Keratinocyte (primary cell): ENCODE results near the gene SMAD3. TPM values are rescaled to one million over a fixed set of nuclear protein-coding genes. Genes with fewer than 3 reads are reported as not detected.

Experiments
- DNase-seq: peaks from one replicate; pipeline ENCODE4 v3.0.0-alpha.2; 2011; ENCODE audit warnings: low read depth, missing footprints, low spot score
- FAIRE-seq: peaks from 2 replicates; lab custom pipeline; 2011; peaks lifted over from hg19 to GRCh38; lab: Jason Lieb, UNC
- H2AFZ ChIP-seq: 2 replicates; pipeline ENCODE4 v1.6.0; 2012; ENCODE audit warnings: low read length, control low read depth, inconsistent platforms; ENCODE audit not compliant: control insufficient read depth
- H3K27ac ChIP-seq: 2 replicates; pipeline ENCODE4 v1.5.1; 2011; ENCODE audit warnings: low read length; ENCODE audit not compliant: control insufficient read depth, insufficient read depth
- H3K27me3 ChIP-seq: 3 replicates; pipeline ENCODE4 v1.6.0; 2011; ENCODE audit warnings: low read length; ENCODE audit not compliant: control insufficient read depth, insufficient read depth; ENCODE audit errors: extremely low read depth
- H3K36me3 ChIP-seq, 2 experiments: 2 replicates in 1 of 2; 3 replicates in 1 of 2; pipeline ENCODE4 v1.5.1; 2011; ENCODE audit warnings: low read length in 2 of 2, mild to moderate bottlenecking in 1 of 2; ENCODE audit not compliant: control insufficient read depth in 2 of 2, insufficient read depth in 2 of 2; ENCODE audit errors: extremely low read depth in 1 of 2
- H3K4me1 ChIP-seq: 3 replicates; pipeline ENCODE4 v1.5.1; 2011; ENCODE audit warnings: low read length; ENCODE audit not compliant: control insufficient read depth, insufficient read depth; ENCODE audit errors: extremely low read depth
- H3K4me2 ChIP-seq: 3 replicates; pipeline ENCODE4 v1.6.0; 2011; ENCODE audit warnings: low read depth, low read length; ENCODE audit not compliant: control insufficient read depth, insufficient read depth; ENCODE audit errors: extremely low read depth
- H3K4me3 ChIP-seq, 3 experiments: fragments of 200-600 bp in 1 of 3; sonication (generic) in 1 of 3; 2 replicates in 2 of 3; 3 replicates in 1 of 3; pipeline ENCODE4 v1.5.1; 2011 to 2016; ENCODE audit warnings: low read length in 3 of 3, mild to moderate bottlenecking in 3 of 3, control low read depth in 2 of 3, inconsistent platforms in 1 of 3, low read depth in 1 of 3, mixed read lengths in 1 of 3, mixed run types in 1 of 3, moderate library complexity in 1 of 3; ENCODE audit not compliant: control insufficient read depth in 2 of 3, insufficient read depth in 2 of 3; ENCODE audit errors: extremely low read depth in 1 of 3
- H3K79me2 ChIP-seq: 2 replicates; pipeline ENCODE4 v1.6.0; 2012; ENCODE audit warnings: low read length; ENCODE audit not compliant: control insufficient read depth, insufficient read depth
- H3K9ac ChIP-seq: 3 replicates; pipeline ENCODE4 v1.6.0; 2011; ENCODE audit warnings: low read length; ENCODE audit not compliant: control insufficient read depth, insufficient read depth; ENCODE audit errors: extremely low read depth
- H3K9me1 ChIP-seq: 3 replicates; pipeline ENCODE4 v1.6.0; 2011; ENCODE audit warnings: low read length; ENCODE audit not compliant: control insufficient read depth, insufficient read depth; ENCODE audit errors: extremely low read depth
- H3K9me3 ChIP-seq: 2 replicates; pipeline ENCODE4 v1.5.1; 2012; ENCODE audit warnings: low read depth, low read length; ENCODE audit not compliant: control insufficient read depth
- H4K20me1 ChIP-seq: 3 replicates; pipeline ENCODE4 v1.6.0; 2011; ENCODE audit warnings: low read length; ENCODE audit not compliant: control insufficient read depth, insufficient read depth; ENCODE audit errors: extremely low read depth
- CTCF ChIP-seq, 3 experiments: IDR thresholded peaks in 1 of 3; conservative IDR thresholded peaks in 1 of 3; optimal IDR thresholded peaks in 1 of 3; 2 replicates in 2 of 3; 3 replicates in 1 of 3; pipeline versions ENCODE3 to v1.5.1; 2011; ENCODE audit warnings: low read length in 3 of 3, mild to moderate bottlenecking in 3 of 3, moderate library complexity in 2 of 3, control low read depth in 1 of 3, inconsistent platforms in 1 of 3; ENCODE audit not compliant: insufficient read depth in 2 of 3; ENCODE audit errors: extremely low read depth in 1 of 3
- EZH2 ChIP-seq: IDR thresholded peaks from one replicate; pipeline ENCODE4 v1.6.1; 2012; ENCODE audit warnings: inconsistent platforms, mild to moderate bottlenecking, low read length, moderate library complexity
- dilution Hi-C: fragments of 300-500 bp; cut with MboI; formaldehyde crosslinking; loops from one replicate; pipeline ENCODE4 v1.7.0; 2020; ENCODE audit warnings: low sequenced_read_pairs; ENCODE audit not compliant: extremely low pct_ligation_motif_present
- polyA plus RNA-seq, 5 experiments: library from polyadenylated mRNA; depleted of rRNA in 3 of 5; stranded (reverse) in 3 of 5; stranded (forward) in 1 of 5; unstranded in 1 of 5; fragments of >200 nt; gene quantifications; 1 replicate in 1 of 5; 2 replicates in 3 of 5; 3 replicates in 1 of 5; pipeline versions ENCODE4 v1.2.1 to v1.2.3, GENCODE V29; 2011 to 2012; ENCODE audit warnings: missing spikeins in 2 of 5, low read depth in 1 of 5, low replicate concordance in 1 of 5

SMAD3 gene
- polyA plus RNA-seq, 1 donor (not counting 4 experiments of a cell fraction or from before 2014, with no cell fraction given): 33.7 TPM

GRCh38 chr15:67119238-67119846 lies 53.9 kb downstream of the SMAD3 start:
- Histone ChIP-seq H3K9ac (no peak overlapping the region), H3K4me3 (no peak overlapping the region), H3K27me3 (no peaks in the 10 kb centered on the region), H3K9me1 (no peaks in the 10 kb centered on the region), H3K27ac (peak overlapping the region; percentile 89), H3K4me1 (peaks cover 70% of the 10 kb centered on the region), H3K36me3 (peaks cover 2% of the 10 kb centered on the region in 2 experiments), H3K4me2 (no peak overlapping the region), H3K9me3 (no peaks in the 10 kb centered on the region), H3K79me2 (peaks cover 75% of the 10 kb centered on the region), H4K20me1 (no peaks in the 10 kb centered on the region), H2AFZ (no peak overlapping the region)
- DNase-seq (no peak), FAIRE-seq (no peak)
- TF ChIP-seq EZH2 (no peak), CTCF (optimal IDR thresholded peaks at IDR 0.05 in 1 of 3, IDR thresholded peaks at IDR 0.05 in 1 of 3, conservative IDR thresholded peaks at IDR 0.05 in 1 of 3; ENCODE audit: extremely low read depth in 1 of 3, insufficient read depth in 2 of 3, low read length in 3 of 3) (no peak)
- dilution Hi-C loops: no loop called here

DNA sequence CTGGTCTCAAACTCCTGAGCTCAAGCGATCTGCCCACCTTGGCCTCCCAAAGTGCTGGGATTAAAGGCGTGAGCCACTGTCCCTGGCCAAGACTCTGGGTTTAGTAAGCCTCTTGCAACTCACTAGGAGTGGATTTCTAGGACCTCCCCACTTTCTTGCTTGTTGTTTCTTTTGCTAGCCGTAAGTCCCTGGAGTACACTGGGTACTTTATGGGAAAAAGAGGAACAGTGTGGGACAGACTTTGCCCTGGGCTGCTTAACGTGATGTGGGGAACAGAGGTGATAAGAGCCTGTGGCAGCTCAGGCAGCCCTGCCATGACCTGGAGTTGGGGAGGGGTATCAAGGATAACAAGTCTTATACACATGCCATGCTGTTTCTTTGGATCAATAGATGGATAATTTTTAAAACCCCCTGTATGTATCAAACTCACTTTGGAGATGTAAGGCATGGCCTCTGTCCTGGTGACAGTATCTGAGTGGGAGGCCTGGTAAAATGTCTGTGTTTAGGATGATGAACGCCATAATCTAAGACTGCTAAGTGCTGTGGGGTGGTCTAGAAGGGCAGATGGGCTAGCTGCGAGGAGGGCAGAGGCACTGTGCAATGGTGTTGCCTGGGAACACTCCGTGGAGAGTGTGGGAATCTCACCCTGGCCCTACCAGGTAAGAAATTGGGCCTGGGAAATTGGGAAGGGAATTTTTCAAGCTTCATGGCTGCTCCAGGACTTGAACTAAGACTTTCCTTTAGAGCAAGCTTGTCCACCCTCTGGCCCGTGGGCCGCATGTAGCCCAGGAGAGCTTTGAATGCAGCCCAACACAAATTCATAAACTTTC lies 54.8 kb downstream of the SMAD3 start:
- no peak for TF ChIP-seq CTCF (optimal IDR thresholded peaks at IDR 0.05 in 1 of 3, IDR thresholded peaks at IDR 0.05 in 1 of 3, conservative IDR thresholded peaks at IDR 0.05 in 1 of 3; ENCODE audit: extremely low read depth in 1 of 3, insufficient read depth in 2 of 3, low read length in 3 of 3)
- no peak for TF ChIP-seq EZH2
- peaks cover 66% of the 10 kb centered on the region for H3K79me2 ChIP-seq
- peak overlapping the region; percentile 67 for H3K4me2 ChIP-seq
- DNase-seq (no peak), FAIRE-seq (no peak)
- H3K27me3 ChIP-seq: no peaks in the 10 kb centered on the region
- H3K27ac ChIP-seq: peak overlapping the region; percentile 89
- no peaks in the 10 kb centered on the region for H4K20me1 ChIP-seq
- peak overlapping the region; percentile 80 for H3K9ac ChIP-seq
- H3K36me3 ChIP-seq: peaks cover 2 to 3% of the 10 kb centered on the region in 2 experiments
- no peak overlapping the region for H2AFZ ChIP-seq
- dilution Hi-C loops: no loop called here
- H3K4me3 ChIP-seq: peak overlapping the region in 2 of 3 experiments; percentile 5 to 18
- H3K9me3 ChIP-seq: no peaks in the 10 kb centered on the region
- peaks cover 78% of the 10 kb centered on the region for H3K4me1 ChIP-seq
- no peaks in the 10 kb centered on the region for H3K9me1 ChIP-seq
